Esophagus squamous epithelium (tissue), 5 donors: ENCODE data around the gene TEKT5. TPM values are rescaled to one million over a fixed set of nuclear protein-coding genes. Genes with fewer than 3 reads are reported as not detected.
"Not testable (repeated sequence)": the region's sequence is repeated elsewhere in the genome, so short reads cannot be mapped to it uniquely, and the experiment has no call there.

Source experiments
- DNase-seq: peaks from one replicate; lab custom pipeline; 2025; lab: John Stamatoyannopoulos, UW
- H3K27ac ChIP-seq, 4 donors: fragments of 200-600 bp; sonication (generic); one replicate each; pipeline ENCODE4 v1.5.1; 2016 to 2019; ENCODE audit warnings: mild to moderate bottlenecking in 1 of 4
- H3K27me3 ChIP-seq, 4 donors: fragments of 200-600 bp; sonication (generic); 1 replicate in 3 of 4; 2 replicates in 1 of 4; pipeline versions ENCODE4 v1.5.1 to v1.6.0; 2017 to 2021; ENCODE audit warnings: antibody characterized with exemption in 1 of 4
- H3K36me3 ChIP-seq, 3 donors: fragments of 200-600 bp; sonication (generic); one replicate each; pipeline ENCODE4 v1.5.1; 2016 to 2019
- H3K4me1 ChIP-seq, 3 donors: fragments of 200-600 bp; sonication (generic); one replicate each; pipeline ENCODE4 v1.5.1; 2017 to 2019
- H3K4me3 ChIP-seq, 4 donors: fragments of 200-600 bp; sonication (generic); 1 replicate in 3 of 4; 2 replicates in 1 of 4; pipeline ENCODE4 v1.5.1; 2016 to 2019; ENCODE audit warnings: mild to moderate bottlenecking in 2 of 4, moderate library complexity in 1 of 4
- H3K9me3 ChIP-seq, 3 donors: fragments of 200-600 bp; sonication (generic); one replicate each; pipeline ENCODE4 v1.5.1; 2016 to 2019
- POLR2A ChIP-seq, 4 donors: fragments of 450-650 bp; IDR thresholded peaks; one replicate each; pipeline ENCODE4 v1.6.1; 2017; ENCODE audit warnings: antibody characterized with exemption in 4 of 4, mild to moderate bottlenecking in 4 of 4, moderate library complexity in 3 of 4
- WGBS, 2 donors: methylation state at CpG; one replicate each; pipeline ENCODE4 v1.1.5; 2018; 5-methylcytosine and 5-hydroxymethylcytosine counted together
- intact Hi-C: fragments of 100-400 bp; cut with DNase I; formaldehyde crosslinking; loops from one replicate; pipeline ENCODE4 v1.15.0; 2022
- total RNA-seq, 4 donors: library from RNA; depleted of rRNA; stranded (reverse); fragments of >200 nt; gene quantifications; one replicate each; pipeline ENCODE4 v1.1.0, GENCODE V29; 2016
- TF ChIP-seq, protein P1 (sequence below), 6 experiments: fragments of 450-650 bp in 4 of 6; fragments of 200-600 bp in 2 of 6; sonication (generic) in 2 of 6; IDR thresholded peaks; one replicate each; pipeline ENCODE4 v1.5.1; 2016 to 2019; ENCODE audit warnings: antibody characterized with exemption in 6 of 6, mild to moderate bottlenecking in 4 of 6, moderate library complexity in 4 of 6
- donor health status: DM: yes; HTN: yes; CAD: no.

Gene TEKT5
- total RNA-seq: not detected

GRCh38 chr16:10694830-10695229, at the start of gene TEKT5:
Gene TEKT5, minus strand, starts transcription at chr16:10694930. Its CDS starts 57 bp downstream, at chr16:10694873.
- Histone ChIP-seq H3K27me3 (no peaks in the 10 kb centered on the region), H3K4me3 (no peak within 1 kb of the TSS), H3K4me1 (no peaks in the 10 kb centered on the region), H3K9me3 (no peaks in the 10 kb centered on the region), H3K36me3 (no peaks in the 10 kb centered on the region), H3K27ac (no peak within 1 kb of the TSS)
- DNase-seq: no peak
- intact Hi-C loops: no loop called here
- TF ChIP-seq, protein P1, sequence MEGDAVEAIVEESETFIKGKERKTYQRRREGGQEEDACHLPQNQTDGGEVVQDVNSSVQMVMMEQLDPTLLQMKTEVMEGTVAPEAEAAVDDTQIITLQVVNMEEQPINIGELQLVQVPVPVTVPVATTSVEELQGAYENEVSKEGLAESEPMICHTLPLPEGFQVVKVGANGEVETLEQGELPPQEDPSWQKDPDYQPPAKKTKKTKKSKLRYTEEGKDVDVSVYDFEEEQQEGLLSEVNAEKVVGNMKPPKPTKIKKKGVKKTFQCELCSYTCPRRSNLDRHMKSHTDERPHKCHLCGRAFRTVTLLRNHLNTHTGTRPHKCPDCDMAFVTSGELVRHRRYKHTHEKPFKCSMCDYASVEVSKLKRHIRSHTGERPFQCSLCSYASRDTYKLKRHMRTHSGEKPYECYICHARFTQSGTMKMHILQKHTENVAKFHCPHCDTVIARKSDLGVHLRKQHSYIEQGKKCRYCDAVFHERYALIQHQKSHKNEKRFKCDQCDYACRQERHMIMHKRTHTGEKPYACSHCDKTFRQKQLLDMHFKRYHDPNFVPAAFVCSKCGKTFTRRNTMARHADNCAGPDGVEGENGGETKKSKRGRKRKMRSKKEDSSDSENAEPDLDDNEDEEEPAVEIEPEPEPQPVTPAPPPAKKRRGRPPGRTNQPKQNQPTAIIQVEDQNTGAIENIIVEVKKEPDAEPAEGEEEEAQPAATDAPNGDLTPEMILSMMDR (IDR thresholded peaks at IDR 0.05): no peak
- TF ChIP-seq POLR2A (IDR thresholded peaks at IDR 0.05): no peak
- WGBS, 2 donors: 64 to 82% methylated on average over 5 of the region's 5 CpGs

DNA sequence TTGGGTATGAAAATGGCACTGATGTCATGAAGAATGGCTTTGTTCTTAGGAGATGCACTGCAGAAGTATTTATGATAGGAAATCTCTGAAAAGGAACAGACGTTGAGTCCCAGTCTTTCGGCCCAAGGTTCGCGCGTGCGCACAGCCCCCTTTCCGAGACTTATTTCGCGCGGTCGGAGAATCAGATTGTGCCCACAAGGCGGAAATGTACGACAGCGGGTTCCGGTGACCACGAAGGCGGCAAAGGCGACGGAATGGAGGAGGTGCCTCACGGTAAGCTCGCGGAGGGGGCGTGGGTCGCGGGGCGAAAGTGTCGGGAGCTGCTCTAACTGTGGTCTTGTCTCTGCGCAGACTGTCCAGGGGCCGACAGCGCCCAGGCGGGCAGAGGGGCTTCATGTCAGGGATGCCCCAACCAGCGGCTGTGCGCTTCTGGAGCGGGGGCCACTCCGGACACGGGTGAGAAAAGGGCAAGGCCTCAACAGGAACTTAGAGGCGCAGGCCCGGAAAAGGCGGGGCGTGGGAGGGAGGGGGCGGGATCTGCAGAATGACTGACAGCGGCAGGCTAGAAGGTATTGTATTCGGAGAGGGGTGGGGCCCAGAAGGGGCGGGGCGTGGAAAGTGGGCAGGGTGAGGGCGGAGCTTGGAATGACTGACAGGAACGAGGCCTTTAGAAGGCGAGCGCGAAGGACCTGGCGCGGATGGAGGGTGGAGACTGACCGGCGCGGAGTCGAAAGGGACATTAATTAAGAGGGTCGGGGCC, 49.1 kb upstream of the TEKT5 start, which contains the start of gene NUBP1:
NUBP1 (plus strand) TSS at position 233 of the 760 bp plus-strand sequence; CDS start at position 255, 22 bp downstream.
- Histone ChIP-seq H3K27me3 (no peaks in the 10 kb centered on the region), H3K9me3 (no peaks in the 10 kb centered on the region)
- peak in 3 of 4 donors; percentile 30 to 78 (median 68) for TF ChIP-seq POLR2A (IDR thresholded peaks at IDR 0.05)
- TF ChIP-seq, protein P1 (IDR thresholded peaks at IDR 0.05): peak in 3 of 6 experiments; percentile 21 to 27 (median 23)

DNA sequence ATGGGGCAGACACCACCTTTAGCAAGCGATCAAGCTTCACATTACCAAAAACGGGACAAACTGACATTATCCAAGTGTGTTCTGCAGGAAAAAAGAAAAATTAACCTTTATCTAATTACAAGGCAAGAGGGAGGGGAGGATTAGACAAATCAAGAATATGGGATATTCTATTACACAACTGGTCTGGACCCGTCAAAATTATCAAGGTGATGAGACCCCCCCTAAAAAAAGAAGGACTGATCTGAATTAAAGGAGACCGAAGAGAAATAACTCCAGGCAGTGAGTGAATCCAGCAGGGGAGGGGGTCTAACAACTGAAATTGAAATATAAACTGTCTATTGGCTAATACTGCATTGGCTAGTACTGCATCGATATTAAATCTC, 48.5 kb upstream of the TEKT5 start:
- no peak for DNase-seq
- TF ChIP-seq, protein P1 (IDR thresholded peaks at IDR 0.05): no peak
- TF ChIP-seq POLR2A (IDR thresholded peaks at IDR 0.05): no peak
- peaks cover 0 to 22% (median 7%) of the 10 kb centered on the region in 3 donors for H3K36me3 ChIP-seq
- H3K4me1 ChIP-seq: peaks cover 2 to 40% (median 31%) of the 10 kb centered on the region in 3 donors
- H3K9me3 ChIP-seq: no peaks in the 10 kb centered on the region
- peak overlapping the region; percentile 52 to 73 (median 64) for H3K4me3 ChIP-seq
- peak overlapping the region; percentile 95 to 99 (median 96) for H3K27ac ChIP-seq
- intact Hi-C loops: no loop called here
- H3K27me3 ChIP-seq: no peaks in the 10 kb centered on the region
- 30% methylated on average over 5 of the region's 5 CpGs for WGBS, 2 donors

More for the DNA sequence above, 49.1 kb upstream of the TEKT5 start, which contains the start of gene NUBP1:
- DNase-seq: peak; percentile 95
- Histone ChIP-seq H3K27ac (peak within 1 kb of the TSS; percentile 95 to 99 (median 96)), H3K4me1 (peaks cover 0 to 38% (median 26%) of the 10 kb centered on the region in 3 donors), H3K36me3 (peaks cover 0 to 28% (median 7%) of the 10 kb centered on the region in 3 donors), H3K4me3 (peak within 1 kb of the TSS; percentile 52 to 73 (median 64))
- intact Hi-C loops: no loop called here
- 1% methylated on average over 21 to 50 of the region's 57 CpGs for WGBS, 2 donors

- Histone ChIP-seq H3K27ac (peak overlapping the region in 1 of 4 donors; percentile 34), H3K4me1 (peaks cover 10 to 54% (median 42%) of the 10 kb centered on the region in 3 donors)
These were observed 47.1 kb upstream of the TEKT5 start for GRCh38 chr16:10741844-10742243.

DNA sequence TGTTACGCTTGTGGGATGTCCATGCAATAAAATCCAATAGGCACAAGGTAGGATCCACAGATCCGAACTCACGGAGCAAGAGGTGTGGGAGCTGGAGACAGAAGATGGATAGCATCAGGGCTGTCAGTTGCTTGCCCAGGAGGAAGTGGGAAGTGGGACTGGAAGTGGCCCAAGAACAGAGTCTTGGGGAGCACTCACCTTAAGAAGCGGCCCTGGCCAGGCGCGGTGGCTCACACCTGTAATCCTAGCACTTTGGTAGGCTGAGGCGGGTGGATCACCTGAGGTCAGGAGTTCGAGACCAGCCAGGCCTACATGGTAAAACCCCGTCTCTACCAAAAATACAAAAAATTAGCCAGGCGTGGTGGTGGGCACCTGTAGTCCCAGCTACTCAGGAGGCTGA, 46.5 kb upstream of the TEKT5 start:
- DNase-seq, H3K9me3 ChIP-seq, H3K27ac ChIP-seq, H3K27me3 ChIP-seq, H3K36me3 ChIP-seq, H3K4me3 ChIP-seq, intact Hi-C loops: not testable (repeated sequence)
- WGBS, 2 donors: 90 to 94% methylated on average over 10 of the region's 10 CpGs
- peaks cover 10 to 55% (median 42%) of the 10 kb centered on the region in 3 donors for H3K4me1 ChIP-seq

More at GRCh38 chr16:10741844-10742243, 47.1 kb upstream of the TEKT5 start:
- Histone ChIP-seq H3K36me3 (peaks cover 0 to 8% (median 0%) of the 10 kb centered on the region in 3 donors), H3K27me3 (no peaks in the 10 kb centered on the region), H3K9me3 (no peaks in the 10 kb centered on the region), H3K4me3 (no peak overlapping the region)
- TF ChIP-seq, protein P1 (IDR thresholded peaks at IDR 0.05): no peak
- no peak for TF ChIP-seq POLR2A (IDR thresholded peaks at IDR 0.05)
- 71 to 72% methylated on average over 4 of the region's 4 CpGs for WGBS, 2 donors
- intact Hi-C loops: no loop called here
- no peak for DNase-seq
